NCI-H526 treated with DMSO at 0.1 percent for 48 hours (cell line): ENCODE results near the gene NUP107.

Source experiments
- DNase-seq: peaks from one replicate; lab custom pipeline; 2025; lab: John Stamatoyannopoulos, UW

NUP107 gene

GRCh38 chr12:68775121-68775630 lies 88.4 kb downstream of the NUP107 start:
- DNase-seq, result no peak

GRCh38 chr12:68776976-68777610 lies 90.3 kb downstream of the NUP107 start:
- no peak for DNase-seq

GRCh38 chr12:68779280-68779679 lies 92.5 kb downstream of the NUP107 start:
- DNase-seq, result no peak

GRCh38 chr12:68780731-68781130 lies 94.0 kb downstream of the NUP107 start:
- DNase-seq, result no peak

- no peak for DNase-seq
Observed at GRCh38 chr12:68781728-68782127, 95.0 kb downstream of the NUP107 start.

- no peak for DNase-seq
Observed at GRCh38 chr12:68784015-68784414, 97.2 kb downstream of the NUP107 start.

- DNase-seq, result no peak
Observed at GRCh38 chr12:68785358-68785757, 98.6 kb downstream of the NUP107 start.

GRCh38 chr12:68785823-68786222 lies 99.0 kb downstream of the NUP107 start:
- DNase-seq, result no peak

- no peak for DNase-seq
Observed at GRCh38 chr12:68786929-68787328, 100.2 kb downstream of the NUP107 start.

GRCh38 chr12:68788554-68789143 lies 101.9 kb downstream of the NUP107 start:
- no peak for DNase-seq

GRCh38 chr12:68789144-68789878 lies 102.5 kb downstream of the NUP107 start:
- DNase-seq, result no peak

- DNase-seq, result no peak
Observed at GRCh38 chr12:68790081-68790951, 103.5 kb downstream of the NUP107 start.

GRCh38 chr12:68790952-68791234 lies 104.1 kb downstream of the NUP107 start:
- no peak for DNase-seq

- no peak for DNase-seq
Observed at GRCh38 chr12:68791897-68792481, 105.2 kb downstream of the NUP107 start.

GRCh38 chr12:68792952-68793351 lies 106.2 kb downstream of the NUP107 start:
- DNase-seq, result no peak

- DNase-seq, result no peak
Observed at GRCh38 chr12:68793436-68793835, 106.7 kb downstream of the NUP107 start.

GRCh38 chr12:68793975-68794652 lies 107.3 kb downstream of the NUP107 start:
- no peak for DNase-seq

- DNase-seq, result no peak
Observed at GRCh38 chr12:68794653-68795251, 108.0 kb downstream of the NUP107 start.
